Measurements from ENCODE around the gene HMX1.

HMX1 gene

DNA sequence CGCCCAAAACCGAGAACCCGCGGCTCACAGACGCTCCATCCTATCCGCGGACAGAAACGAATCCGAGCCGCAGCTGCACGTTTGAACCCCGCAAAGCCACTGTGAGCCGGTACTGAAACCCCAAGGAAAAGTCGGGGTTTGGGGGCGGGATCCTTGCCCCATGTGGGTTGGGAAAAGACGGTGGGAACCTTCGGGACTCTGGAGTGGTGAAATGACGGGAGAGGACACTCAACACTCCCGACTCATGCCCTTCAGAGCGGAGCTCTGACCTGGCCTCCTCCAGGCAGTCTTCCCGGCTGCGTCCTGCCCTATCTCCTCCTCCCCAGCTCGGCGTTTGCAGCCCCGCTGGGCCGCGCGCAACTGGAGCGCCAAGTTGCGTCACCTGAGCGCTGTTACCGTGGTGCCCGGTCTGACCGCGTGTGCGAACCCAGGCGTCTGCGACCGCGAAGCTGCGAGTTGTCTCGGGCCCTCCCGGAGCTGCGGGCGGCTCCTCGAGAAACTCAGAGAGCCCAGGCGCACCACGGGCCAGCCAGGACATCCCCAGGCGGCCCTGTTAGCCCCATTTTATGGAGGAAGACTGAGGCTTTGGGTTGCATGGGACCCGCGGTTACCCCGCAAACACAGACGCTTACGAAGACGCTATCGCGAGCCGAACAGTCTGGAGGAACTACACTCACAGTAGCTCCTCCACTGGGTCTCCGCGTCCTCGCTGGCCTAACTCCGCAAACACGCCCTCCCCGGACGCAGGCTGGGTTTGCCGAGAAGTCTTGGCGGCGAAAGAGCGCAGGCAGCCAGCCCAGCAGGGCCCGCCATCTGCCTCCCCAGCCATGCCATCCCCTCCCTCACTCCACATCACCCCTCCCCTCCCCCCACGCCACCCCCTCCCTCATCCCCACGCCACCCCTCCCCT, 20.3 kb upstream of the HMX1 start:
- DNase-seq (no peak), ATAC-seq (no peak)

DNA sequence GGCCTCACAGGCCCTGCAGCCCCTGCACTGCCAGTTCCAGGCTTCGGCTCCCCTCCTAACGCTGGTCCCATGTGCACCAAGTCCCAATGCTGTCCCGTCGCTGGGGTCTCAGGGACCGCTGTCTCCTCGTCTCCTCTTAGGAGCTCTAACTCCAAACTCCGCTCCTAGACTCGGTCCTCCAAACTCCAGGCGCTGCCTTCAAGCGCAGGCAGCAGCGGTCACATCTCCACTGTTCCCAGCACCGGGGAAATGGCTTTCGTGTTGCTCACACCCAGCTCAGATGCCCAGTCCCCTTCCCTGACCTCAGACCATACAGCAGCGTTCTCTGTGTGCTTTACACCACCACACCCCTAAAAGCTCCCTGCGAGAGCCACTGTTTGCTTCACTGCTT, 19.6 kb upstream of the HMX1 start:
- no peak for ATAC-seq
- no peak for DNase-seq

DNA sequence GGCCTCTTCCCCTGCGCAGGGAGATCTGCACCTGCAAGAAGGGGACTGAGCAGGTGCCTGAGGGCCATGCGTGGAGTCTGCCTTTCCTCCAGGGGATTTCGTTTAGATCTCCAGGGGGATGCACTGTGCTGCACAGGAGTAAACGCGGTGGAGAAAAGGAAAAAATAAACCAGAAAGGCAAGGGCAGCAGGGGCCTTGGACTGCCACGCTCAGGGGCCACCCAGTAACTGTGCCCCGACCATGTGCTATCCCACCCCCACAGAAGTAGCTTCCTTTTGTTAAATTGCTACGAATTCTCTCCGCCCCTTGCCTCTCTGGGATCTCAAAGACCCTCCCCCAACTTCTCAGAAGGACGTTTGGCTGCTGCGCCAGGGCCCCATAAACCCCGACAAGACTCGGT, 17.2 kb upstream of the HMX1 start:
- DNase-seq (no peak), ATAC-seq (no peak)

DNA sequence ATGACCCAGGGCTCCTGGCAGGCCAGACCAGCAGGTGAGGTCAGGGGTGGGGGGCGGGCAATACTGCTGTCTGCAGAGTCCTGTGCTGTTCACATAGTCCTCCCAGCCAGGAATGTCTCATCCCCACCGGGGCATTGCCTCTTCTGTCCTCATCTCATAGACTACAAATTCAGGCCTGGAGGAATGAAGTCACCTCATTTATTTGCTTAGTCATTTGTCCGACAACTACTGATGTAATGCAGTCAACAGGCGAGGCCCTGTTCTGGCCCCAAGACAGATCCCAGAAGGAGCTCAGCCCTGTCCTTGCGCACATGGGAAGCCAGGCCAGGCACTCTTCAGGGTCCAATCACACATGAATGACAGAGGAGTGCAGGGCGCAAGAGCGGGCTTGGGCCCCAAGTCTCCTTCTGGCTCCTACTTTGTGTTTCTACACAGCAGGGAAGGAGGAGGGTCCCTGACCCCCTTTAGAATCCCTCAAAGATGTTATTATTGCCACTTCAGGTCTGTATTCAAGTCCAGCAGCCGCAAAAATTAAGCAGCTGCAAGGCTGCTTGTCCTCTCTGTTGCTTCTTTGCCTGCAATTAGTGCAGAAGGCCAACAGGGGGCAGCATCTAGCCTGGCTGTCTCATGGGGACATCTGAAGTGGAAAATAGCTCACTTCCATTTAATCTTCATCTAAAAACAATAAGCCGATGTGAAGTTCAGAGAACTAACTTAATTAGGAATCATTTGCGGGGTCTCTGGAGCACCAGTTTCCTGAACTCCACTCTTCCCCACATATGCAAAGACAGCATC, 15.2 kb upstream of the HMX1 start:
- no peak for ATAC-seq
- no peak for DNase-seq

DNA sequence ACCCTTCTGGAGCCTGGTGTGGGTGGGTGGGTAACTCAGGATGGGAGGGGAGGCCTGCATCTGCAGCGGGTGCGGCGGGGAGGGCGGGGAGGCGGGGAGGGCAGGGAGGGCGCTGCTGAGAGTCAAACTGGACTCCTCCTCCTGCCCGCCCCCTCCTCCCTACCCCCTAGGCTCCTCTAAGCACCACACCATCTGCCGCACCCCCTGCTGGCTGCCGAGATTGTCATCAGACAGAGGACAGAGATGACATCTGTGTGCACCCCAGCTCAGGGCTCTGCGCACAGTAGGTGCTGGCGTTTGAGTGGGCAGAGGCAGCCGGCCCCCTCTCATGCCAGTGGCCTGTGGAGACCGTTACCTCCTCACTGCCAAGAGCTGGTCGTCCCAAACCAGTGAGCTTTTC, 10.6 kb upstream of the HMX1 start:
- no peak for ATAC-seq
- no peak for DNase-seq

DNA sequence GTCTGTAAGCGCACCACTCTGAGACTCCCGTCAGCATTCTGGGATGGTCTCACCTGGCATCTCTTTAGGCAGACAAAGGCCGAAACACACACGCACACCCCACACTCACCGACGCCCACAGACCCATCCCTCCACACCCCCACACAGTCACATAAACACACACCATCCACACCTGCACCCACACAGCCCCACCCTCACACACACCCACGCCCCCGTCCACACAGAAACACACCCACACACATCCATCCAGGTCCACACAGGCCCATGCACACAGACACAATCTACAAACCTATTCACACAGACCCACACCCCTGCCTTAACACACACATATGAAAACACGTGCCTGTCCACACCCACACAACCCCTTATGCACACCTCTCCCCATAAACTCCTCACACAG, 9.2 kb upstream of the HMX1 start:
- ATAC-seq, result no peak
- DNase-seq, result no peak

DNA sequence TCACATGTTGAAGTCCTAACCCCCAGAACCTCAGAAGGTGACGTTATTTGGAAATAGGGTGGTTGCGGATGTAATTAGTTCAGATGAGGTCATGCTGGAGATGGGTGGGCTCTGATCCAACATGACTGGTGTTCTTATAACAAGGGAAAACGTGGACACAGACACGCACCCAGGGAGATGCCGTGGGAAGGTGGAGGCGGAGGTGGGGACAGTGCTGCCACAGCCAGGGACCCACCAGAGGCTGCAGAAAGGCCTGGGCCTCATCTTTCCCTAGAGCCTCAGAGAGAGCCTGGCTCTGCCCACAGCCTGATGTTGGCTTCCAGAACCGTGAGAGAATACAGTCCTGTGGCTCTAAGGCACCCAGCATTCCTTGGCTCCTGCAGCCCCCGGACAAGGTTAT, 7.9 kb upstream of the HMX1 start:
- ATAC-seq, result no peak
- DNase-seq, result no peak

DNA sequence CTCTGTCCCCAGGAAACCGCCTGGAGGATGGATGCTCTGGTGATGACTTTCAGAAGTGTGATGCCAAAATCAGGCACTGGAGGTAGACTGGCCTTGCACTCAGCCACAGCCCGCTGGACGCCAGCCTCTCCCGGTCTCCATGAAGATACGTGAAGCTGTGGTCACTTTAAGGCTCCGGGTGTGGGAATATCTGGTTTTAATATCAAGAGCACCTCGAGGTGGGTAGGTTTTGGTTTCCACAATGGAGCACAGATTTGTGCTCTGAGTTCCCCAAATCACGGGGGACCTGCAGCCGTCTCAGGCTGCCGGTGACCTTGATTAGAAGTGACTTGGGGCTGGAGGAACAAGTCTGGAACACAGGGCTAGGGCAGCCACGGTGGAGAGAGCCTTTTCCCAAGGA, 6.8 kb upstream of the HMX1 start:
- ATAC-seq (no peak), DNase-seq (no peak)

DNA sequence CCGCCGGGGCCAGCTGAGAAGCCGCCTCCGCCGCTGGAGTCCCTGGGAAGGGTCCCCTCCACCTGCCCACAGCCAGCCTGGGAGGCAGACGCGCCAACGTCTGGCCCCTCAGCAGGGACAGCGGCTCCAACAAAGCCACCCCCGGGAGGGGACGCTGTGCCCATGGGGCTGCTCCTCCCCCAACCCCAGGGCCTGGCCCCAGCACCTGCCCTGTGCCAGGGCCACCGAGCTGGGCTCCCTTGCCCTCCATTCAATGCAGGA, 6.1 kb upstream of the HMX1 start:
- DNase-seq, result no peak

DNA sequence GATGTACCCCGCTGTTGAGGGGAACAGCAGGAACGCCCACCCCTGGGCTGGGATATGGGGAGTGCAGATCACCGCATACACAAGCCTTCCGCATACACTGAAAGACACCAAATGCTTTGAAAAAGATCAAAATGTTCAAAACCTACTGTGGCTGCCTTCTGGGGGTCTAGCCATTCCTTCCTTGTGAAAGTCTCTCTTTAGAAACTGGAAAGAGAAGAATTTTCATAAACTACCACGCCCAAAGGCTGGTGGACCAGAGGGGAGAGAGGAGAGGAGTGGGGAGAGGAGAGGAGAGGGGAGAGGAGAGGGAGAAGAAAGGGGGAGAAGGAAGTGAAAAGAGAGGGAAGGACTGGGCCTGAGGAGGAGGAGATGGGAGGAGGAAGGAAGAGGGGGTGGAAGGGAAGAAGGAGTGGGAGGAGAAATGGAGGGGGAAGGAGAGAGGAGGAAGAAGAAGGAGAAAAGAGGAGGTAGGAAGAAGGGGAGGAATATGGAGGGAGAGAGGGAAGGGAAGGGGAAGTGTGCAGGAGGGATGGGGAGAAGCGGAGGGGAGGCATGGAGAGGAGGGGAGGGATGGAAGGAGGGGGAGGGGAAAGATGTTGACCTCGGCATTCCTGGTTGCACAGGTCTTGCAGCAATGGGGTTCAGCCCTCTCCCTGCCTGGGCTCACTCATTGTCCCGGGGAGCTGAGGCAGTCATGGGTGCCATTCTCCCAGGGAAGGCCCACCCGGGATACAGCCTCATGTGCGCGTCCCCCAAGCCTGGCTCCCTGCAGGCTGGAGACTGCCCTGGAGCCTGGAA, 5.5 kb upstream of the HMX1 start:
- no peak for ATAC-seq
- no peak for DNase-seq

More for the DNA sequence above, 6.1 kb upstream of the HMX1 start:
- ATAC-seq, result no peak

DNA sequence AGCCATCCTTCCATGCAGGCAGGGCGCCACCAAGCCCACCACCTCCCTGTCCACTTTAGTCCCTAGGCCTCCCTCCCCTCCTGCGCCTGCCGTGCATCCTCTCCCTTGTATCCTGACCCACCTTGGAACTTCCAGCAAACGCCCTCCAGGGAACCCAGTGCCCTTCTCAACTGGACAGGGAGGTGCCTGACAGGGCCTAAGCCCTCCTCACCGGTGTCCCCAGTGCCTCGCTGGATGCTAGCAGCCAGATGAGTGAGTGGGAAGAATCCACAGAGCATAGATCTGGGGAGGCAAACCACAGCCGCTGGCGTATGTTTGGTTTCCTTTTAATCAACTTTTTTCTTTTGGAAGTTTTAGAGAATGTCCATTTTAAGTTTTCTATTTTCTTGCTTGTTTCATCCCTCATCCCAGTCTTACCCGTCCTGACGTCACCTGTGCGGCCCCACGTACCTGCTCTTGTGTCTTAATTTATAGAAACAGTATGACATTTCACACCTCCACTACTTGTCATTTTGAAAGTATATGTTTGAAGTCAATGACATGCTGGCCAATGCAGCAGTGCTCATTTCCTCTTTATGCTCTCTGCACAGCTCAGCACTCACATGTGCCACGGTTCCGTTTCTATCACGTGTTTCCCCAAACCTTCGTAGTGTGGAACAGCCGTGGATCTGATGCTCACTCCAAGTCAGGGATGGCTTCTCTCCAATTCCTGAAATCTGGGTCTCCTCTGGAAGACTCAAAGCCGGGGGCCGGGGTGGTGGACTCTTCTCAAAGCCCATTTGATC, 3.4 kb upstream of the HMX1 start:
- ATAC-seq, result no peak
- no peak for DNase-seq

DNA sequence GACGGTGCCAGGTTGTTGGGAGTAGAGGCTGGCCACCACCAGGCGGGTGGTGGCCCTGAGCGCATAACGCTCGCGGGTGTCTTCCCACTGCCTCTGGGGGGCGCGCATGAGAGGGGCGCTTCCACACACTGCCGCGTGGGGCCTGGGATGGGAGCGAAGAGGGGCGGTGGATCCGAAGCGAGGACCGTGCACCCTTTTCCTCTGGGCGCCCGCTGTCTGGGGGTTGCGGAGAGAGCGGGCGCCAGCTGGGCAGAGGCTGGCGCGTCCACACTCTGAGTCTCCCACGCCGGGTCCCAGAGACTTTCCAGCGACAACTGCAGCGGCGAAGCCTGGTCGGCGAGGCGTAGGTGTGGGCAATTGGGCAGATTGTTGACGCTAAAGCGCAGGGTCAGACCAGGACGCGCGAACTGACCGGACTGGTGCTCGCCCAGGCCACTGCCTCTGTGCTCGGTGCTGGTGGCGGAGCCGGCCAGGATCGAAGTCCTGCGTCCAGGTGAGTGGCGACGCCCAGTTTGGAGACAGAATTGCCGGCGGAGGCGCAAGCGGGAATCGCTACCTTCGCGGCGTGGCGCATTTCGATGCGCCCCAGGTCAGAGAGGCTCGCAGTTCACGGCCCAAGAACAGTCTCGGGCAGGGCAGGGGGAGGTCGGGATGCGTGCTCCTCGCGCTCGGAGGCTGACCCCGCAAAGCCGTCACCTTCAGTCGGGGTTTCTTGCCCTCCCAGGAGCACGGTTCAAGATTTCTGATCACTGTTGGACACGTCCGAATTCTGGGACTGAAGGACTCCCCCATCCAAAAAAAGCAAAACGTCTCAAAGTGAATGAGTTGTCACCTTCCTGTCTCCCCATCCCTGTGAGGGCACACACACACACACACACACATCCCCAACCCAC, 2.6 kb upstream of the HMX1 start:
- DNase-seq, result no peak
- no peak for ATAC-seq

DNA sequence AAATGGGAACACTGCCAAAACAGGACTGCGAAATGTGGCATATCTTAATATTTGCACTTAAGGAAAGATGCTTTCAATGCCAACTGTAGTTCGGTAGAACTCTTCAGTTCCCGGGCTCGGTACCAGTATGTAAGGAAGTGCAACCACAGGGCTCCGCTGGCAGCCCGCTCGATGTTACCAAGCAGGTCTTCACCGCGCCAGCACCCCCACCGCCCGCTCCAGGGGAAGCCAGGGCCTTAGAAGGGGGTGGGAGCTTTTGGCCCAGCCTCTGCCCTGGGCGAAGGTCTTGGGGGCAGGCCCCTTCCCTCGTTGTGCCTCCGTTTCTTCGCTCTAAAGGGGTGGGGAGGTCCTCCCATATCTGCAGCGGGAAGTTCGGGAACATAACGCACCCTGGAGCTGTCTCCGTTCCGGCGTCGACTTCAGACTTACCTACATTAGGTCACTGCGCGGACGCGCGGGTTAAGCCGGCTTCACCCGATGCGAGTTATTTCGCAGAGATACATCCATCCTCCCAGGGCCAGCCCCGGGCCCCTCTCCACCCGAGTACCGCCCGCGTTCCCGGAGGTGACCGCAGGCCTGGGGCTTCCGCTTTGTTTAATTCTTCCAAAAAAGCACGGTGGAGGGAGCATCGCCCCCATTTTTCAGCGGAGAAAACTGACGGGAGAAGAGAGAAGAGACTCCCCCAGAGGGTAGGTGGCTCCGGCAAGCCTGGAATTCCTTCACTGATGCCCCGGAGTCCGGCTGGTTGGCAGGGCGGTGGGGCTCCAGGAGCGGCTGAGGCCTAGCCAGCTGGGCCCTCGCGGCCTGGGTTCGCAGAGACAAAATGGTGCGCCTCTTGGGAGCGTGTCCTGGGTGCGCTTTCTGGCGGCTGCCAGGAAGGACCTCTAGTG, 1.0 kb upstream of the HMX1 start:
- ATAC-seq (no peak), DNase-seq (no peak)

DNA sequence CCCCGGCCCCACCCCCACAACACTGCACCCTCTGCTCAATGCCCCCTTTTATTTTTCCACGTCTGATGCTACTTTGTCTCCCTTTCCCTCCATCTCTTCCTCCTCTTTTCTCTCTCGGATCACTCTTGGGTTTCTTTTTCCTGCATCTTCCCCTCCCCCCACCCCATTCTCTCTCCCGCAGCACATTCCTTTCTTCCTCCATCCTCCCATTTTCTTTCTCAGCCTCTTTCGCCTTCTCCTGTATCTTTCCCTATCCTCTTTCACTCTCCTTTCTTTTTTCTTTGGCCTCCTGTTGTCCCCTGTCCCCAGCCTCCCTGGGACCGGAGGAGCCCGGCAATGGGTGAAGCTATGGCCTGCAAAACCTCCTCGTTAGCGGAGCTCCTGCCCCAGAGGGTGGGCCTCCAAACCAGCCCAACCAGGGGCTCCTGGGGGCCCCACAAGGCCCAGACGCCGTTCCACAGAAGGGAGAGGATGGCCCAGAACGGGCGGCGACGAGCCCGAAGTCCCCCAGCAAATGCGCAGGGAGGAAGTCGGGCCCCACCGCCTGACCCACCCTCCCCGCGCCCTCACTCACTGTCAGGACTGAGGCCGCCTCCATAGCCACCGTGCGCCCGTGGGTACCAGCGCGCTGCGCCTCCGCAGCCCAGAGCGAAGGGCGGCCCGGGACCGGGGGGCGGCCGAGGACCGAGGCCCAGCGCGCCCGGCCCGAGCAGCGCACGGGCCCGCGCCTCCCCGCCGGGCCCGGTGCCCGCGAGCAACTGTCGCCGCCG, 807 bp downstream of the HMX1 start:
- DNase-seq, result no peak
- ATAC-seq, result peak; percentile 10

DNA sequence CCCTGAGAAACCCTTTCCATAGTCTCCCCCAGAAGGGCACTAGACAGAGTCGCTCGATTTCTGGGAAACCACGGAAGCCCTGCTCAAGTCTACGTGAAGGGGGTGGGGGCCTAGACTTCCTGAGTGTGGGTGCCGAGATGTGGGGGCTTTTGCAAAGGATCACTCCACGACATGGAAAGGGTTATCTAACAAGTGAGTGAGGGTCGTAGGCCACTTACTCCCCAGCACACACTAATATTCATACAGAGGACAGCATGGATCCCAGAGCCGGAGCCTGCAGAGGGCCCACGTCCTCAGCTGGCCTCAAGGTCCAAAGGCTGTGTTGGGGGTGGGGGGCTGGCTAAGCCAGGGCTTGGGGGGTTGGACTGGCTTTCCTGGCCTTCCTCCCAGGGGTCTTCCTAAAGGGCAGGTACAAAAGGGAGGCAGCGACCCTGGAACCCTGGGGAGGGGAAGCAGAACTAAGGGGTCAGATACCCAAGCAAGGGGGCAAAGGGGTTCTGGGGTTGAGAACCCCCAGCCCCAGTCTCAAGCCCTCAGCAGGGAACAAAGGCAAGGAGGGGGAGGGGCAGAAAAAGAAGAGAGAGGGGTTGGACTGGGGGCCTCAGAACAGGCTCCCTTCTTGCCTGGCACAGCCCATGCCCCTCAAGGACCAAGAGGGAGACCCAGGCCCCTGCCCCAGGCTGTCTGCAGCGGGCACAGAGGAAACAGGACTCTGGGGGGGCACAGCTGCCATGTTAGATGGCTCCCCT, 1.6 kb downstream of the HMX1 start:
- DNase-seq, result no peak

DNA sequence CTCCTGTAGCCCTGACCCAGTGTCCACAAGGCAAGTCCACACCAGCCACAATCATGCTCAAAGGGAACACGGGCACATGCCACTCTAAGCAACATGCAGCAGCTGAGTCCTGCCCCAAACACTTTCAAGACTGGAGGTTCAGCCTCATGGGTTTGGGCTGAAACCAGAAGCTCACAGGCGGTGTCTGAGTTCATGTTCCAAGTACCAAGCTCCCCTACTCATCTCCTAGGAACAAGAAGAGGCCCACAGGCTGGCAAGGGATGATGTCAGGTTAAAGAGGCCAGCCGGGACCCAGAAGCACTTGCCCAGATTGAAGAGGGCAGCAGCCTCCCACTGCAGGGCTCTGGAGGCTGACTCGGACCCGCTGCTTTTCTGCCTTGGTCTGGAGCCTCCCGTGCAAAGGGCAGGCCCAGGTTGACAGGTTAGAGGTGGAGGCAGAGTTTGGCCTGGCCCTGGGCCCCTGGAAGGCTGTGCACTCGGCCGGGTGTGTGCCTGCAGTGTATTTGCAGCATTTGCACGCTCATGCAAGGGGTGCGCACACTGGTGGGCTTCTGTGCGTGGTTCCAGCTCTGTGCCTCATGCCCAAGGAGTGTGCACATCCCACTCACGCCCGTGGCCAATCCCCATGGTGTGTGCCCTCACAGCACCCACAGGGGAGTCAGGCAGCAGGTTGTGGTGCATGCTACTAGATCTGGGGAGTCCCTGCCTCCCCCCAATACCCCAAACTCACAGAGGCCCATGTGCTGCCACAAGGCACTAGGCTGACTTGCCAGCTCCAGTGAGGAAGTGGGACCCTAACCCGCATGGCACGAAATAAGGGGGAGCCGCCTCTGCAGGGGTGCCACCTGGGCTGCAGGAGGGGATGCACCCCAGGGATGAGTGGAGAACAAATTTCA, 2.4 kb downstream of the HMX1 start:
- ATAC-seq (no peak), DNase-seq (no peak)

More for the DNA sequence above, 1.6 kb downstream of the HMX1 start:
- ATAC-seq, result no peak

DNA sequence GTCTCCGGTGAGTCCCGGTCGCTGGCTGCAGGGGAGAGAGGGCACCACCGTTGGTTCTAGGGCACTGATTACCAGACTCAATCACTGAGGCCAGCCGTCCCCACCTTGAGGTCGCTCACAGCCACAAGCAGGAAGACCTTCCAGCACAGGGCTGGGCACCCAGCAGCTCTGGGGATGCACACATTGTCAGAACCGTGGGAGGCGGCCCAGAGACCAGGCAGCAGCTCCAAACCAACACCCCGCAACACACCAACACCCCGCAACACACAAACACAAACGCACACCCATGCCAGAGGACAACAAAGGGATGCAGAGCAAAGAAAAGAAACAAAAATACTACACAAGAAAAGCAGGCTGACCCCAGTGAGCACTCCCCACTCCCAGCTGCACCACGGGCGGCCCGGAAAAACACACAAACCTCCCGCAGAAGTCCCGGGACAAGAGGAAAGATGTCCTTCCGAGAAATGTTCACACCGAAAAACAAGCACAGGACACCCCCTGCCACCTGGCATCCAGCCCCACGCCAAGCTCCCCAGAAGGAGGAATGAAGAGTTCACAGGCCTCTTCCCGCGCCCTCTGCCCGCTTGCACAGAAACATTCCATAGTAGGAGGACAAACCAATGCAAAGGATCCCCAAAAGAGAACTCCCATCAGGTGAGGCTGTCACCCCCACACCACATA, 3.2 kb downstream of the HMX1 start:
- no peak for ATAC-seq
- DNase-seq, result no peak

Data from stimulated activated naive CD8-positive, alpha-beta T cell treated with anti-CD3 and anti-CD28 coated beads, Interleukin-15, Interleukin-2, amounts not matched to agents 100 U/mL and 50 U/mL, for 24 hours (primary cell).